Karpas-422 (cell line): Measurements from ENCODE around the gene NT5C2. TPM values are rescaled to one million over a fixed set of nuclear protein-coding genes. Genes with fewer than 3 reads are reported as not detected.
"Not testable (repeated sequence)": the region's sequence is repeated elsewhere in the genome, so short reads cannot be mapped to it uniquely, and the experiment has no call there.

ENCODE experiments used
- DNase-seq: peaks from one replicate; pipeline ENCODE4 v3.0.0-alpha.2; 2015
- H2AFZ ChIP-seq: fragments of 200-600 bp; sonication (generic); 2 replicates; pipeline ENCODE4 v1.6.1; 2014; ENCODE audit warnings: antibody characterized with exemption, low read length, mixed read lengths
- H3K27ac ChIP-seq: fragments of 200-600 bp; sonication (generic); 2 replicates; pipeline ENCODE4 v1.5.1; 2014; ENCODE audit warnings: mild to moderate bottlenecking, low read length, moderate library complexity
- H3K27me3 ChIP-seq: fragments of 200-600 bp; sonication (generic); 2 replicates; pipeline ENCODE4 v1.6.1; 2014; ENCODE audit warnings: low read length, mixed read lengths
- H3K36me3 ChIP-seq: fragments of 200-600 bp; sonication (generic); 2 replicates; pipeline ENCODE4 v1.6.1; 2014; ENCODE audit warnings: low read length, mixed read lengths; ENCODE audit not compliant: insufficient read depth
- H3K4me1 ChIP-seq: fragments of 200-600 bp; sonication (generic); 2 replicates; pipeline ENCODE4 v1.6.1; 2014; ENCODE audit warnings: mild to moderate bottlenecking, low read length, mixed read lengths
- H3K4me2 ChIP-seq: fragments of 200-600 bp; sonication (generic); 2 replicates; pipeline ENCODE4 v1.6.1; 2014; ENCODE audit warnings: low read length, low read depth, mild to moderate bottlenecking; ENCODE audit not compliant: poor library complexity, severe bottlenecking
- H3K4me3 ChIP-seq: fragments of 200-600 bp; sonication (generic); 2 replicates; pipeline ENCODE4 v1.5.1; 2014; ENCODE audit warnings: mild to moderate bottlenecking, antibody characterized with exemption, low read length, mixed read lengths
- H3K79me2 ChIP-seq: fragments of 200-600 bp; sonication (generic); 2 replicates; pipeline ENCODE4 v1.6.1; 2014; ENCODE audit warnings: mild to moderate bottlenecking, low read length, mixed read lengths
- H3K9ac ChIP-seq: fragments of 200-600 bp; sonication (generic); 2 replicates; pipeline ENCODE4 v1.6.0; 2014; ENCODE audit warnings: low read length
- H3K9me2 ChIP-seq: fragments of 200-600 bp; sonication (generic), shearing (Covaris generic); replicated peaks from 2 replicates; pipeline ENCODE4 v1.6.0; 2014; ENCODE audit warnings: mild to moderate bottlenecking, low read length, moderate library complexity; ENCODE audit not compliant: insufficient read depth
- H3K9me3 ChIP-seq: fragments of 300-700, 200-600 bp; sonication (generic); 2 replicates; pipeline ENCODE4 v1.6.1; 2014; ENCODE audit warnings: low read length, mixed read lengths
- H4K20me1 ChIP-seq: fragments of 200-600 bp; sonication (generic); 2 replicates; pipeline ENCODE4 v1.6.1; 2014; ENCODE audit warnings: mild to moderate bottlenecking, antibody characterized with exemption, low read length, low read depth; ENCODE audit not compliant: insufficient read depth
- total RNA-seq: library from RNA; depleted of rRNA; stranded (reverse); fragments of >200 nt; shearing (Covaris generic); gene quantifications from 2 replicates; pipeline ENCODE4 v1.2.3, GENCODE V29; 2014; ENCODE audit warnings: low replicate concordance

Gene NT5C2
- total RNA-seq, 1 experiment from 2014 or later, result 88.3 TPM

DNA sequence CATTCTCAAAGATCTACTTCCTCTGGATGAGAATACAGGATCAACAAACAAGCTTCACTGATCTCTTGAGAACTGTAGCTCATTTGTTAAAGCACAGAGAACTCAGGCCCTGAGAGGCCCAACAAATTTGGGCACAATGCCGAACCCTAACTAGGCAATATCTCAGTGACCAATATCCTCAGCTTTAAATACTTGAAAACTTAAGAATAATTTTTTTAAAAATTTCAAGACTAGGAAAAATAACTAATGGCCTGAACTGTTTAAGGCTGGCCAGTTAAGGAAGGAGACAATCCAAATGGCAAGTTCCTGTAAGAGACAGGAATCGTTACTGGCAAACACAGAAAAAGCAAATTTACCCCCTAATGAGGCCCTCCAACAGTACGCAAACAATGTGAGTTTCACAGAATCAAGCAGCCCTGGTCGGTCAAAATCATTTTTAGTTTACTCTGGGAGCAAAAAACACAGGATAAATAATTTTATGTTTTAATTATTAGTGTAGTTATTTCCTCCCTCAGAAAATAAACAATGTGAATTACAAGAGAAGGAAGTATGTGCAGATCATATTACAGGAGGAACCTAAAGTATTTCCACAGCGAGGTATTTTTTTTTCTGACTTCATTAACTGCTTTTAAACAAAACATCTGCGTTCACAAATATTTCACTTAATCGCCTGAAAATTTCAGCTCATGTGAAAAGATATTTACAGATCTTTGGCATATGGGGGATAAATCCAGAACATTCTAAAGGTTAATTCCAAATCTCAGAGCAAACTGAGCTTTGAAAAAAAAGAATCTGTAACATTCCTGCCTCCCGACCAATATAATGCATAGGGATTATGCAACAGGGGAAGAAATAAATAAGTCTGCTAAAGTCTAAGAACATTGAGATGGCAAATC is 39.5 kb downstream of the NT5C2 start:
- Histone ChIP-seq H4K20me1 (no peaks in the 10 kb centered on the region), H3K27ac (no peak overlapping the region), H3K4me3 (no peak overlapping the region), H3K9ac (no peak overlapping the region), H3K4me2 (no peak overlapping the region), H3K4me1 (peaks cover 15% of the 10 kb centered on the region), H3K79me2 (peaks cover 89% of the 10 kb centered on the region), H3K27me3 (no peaks in the 10 kb centered on the region), H2AFZ (no peak overlapping the region), H3K36me3 (peaks cover 16% of the 10 kb centered on the region; the same call in 1 of the 2 replicates), H3K9me3 (no peaks in the 10 kb centered on the region), H3K9me2 (no peaks in the 10 kb centered on the region)
- DNase-seq, result no peak

- Histone ChIP-seq H3K4me1 (peaks cover 11% of the 10 kb centered on the region), H3K36me3 (peaks cover 12% of the 10 kb centered on the region; the same call in 1 of the 2 replicates), H4K20me1 (no peaks in the 10 kb centered on the region), H3K9me2 (no peaks in the 10 kb centered on the region), H3K27ac (no peak overlapping the region), H3K27me3 (no peaks in the 10 kb centered on the region), H3K9me3 (no peaks in the 10 kb centered on the region), H3K4me3 (no peak overlapping the region), H3K9ac (no peak overlapping the region), H3K79me2 (peaks cover 92% of the 10 kb centered on the region), H3K4me2 (no peak overlapping the region), H2AFZ (no peak overlapping the region)
- no peak for DNase-seq
Observed at GRCh38 chr10:103149991-103150622, 43.0 kb downstream of the NT5C2 start.

- no peak overlapping the region for H3K4me3 ChIP-seq
- no peaks in the 10 kb centered on the region for H3K4me1 ChIP-seq
- H3K79me2 ChIP-seq, result peaks cover 88% of the 10 kb centered on the region
- peaks cover 12% of the 10 kb centered on the region for H3K36me3 ChIP-seq
- no peaks in the 10 kb centered on the region for H3K27me3 ChIP-seq
- DNase-seq, result no peak
- H3K4me2 ChIP-seq, result no peak overlapping the region
- H3K9me2 ChIP-seq, result no peaks in the 10 kb centered on the region
- H2AFZ ChIP-seq, result no peak overlapping the region
- H4K20me1 ChIP-seq, result no peaks in the 10 kb centered on the region
- H3K9ac ChIP-seq, result no peak overlapping the region
- H3K27ac ChIP-seq, result no peak overlapping the region
- H3K9me3 ChIP-seq, result no peaks in the 10 kb centered on the region
Observed at GRCh38 chr10:103147645-103148044, 45.4 kb downstream of the NT5C2 start.

GRCh38 chr10:103145860-103146466 is 47.1 kb downstream of the NT5C2 start:
- Histone ChIP-seq H3K27me3 (no peaks in the 10 kb centered on the region), H3K79me2 (peaks cover 81% of the 10 kb centered on the region), H4K20me1 (no peaks in the 10 kb centered on the region), H3K9ac (no peak overlapping the region), H3K4me1 (peaks cover under 1% of the 10 kb centered on the region), H3K36me3 (peaks cover 14% of the 10 kb centered on the region), H2AFZ (no peak overlapping the region), H3K9me2 (no peaks in the 10 kb centered on the region), H3K9me3 (no peaks in the 10 kb centered on the region), H3K4me3 (no peak overlapping the region), H3K27ac (no peak overlapping the region), H3K4me2 (no peak overlapping the region)
- DNase-seq, result no peak

GRCh38 chr10:103145046-103145445 is 48.0 kb downstream of the NT5C2 start:
- H4K20me1 ChIP-seq, result no peaks in the 10 kb centered on the region
- H3K4me3 ChIP-seq, result no peak overlapping the region
- H3K4me2 ChIP-seq, result no peak overlapping the region
- peaks cover 14% of the 10 kb centered on the region for H3K36me3 ChIP-seq
- H3K27ac ChIP-seq, result no peak overlapping the region
- H3K4me1 ChIP-seq, result peaks cover 3% of the 10 kb centered on the region
- no peaks in the 10 kb centered on the region for H3K9me2 ChIP-seq
- no peaks in the 10 kb centered on the region for H3K27me3 ChIP-seq
- no peak overlapping the region for H3K9ac ChIP-seq
- H3K79me2 ChIP-seq, result peaks cover 73% of the 10 kb centered on the region
- no peaks in the 10 kb centered on the region for H3K9me3 ChIP-seq
- DNase-seq, result no peak
- no peak overlapping the region for H2AFZ ChIP-seq

DNA sequence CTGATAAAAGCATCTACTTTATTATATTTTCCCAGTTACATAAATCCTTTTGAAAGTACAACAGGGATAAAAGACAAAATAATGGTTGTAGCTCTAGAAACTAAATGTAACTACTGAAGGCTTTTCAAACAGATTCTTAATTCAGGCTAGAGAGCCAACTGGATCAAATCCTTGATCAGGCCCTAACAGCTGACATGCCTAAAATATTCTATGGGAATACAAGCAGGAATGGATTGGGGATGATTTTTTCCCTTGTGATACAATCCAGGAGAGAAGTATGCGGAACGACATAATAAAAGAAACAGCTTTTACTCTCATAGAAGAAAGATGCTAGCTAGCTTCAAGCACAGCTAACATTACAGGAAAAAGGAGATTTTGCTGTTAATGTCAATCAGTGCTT is 49.0 kb downstream of the NT5C2 start:
- no peak for DNase-seq
- H3K79me2 ChIP-seq, result peaks cover 71% of the 10 kb centered on the region
- no peak overlapping the region for H3K27ac ChIP-seq
- no peaks in the 10 kb centered on the region for H3K27me3 ChIP-seq
- no peak overlapping the region for H3K9ac ChIP-seq
- H4K20me1 ChIP-seq, result no peaks in the 10 kb centered on the region
- H3K4me2 ChIP-seq, result no peak overlapping the region
- no peaks in the 10 kb centered on the region for H3K9me2 ChIP-seq
- no peak overlapping the region for H3K4me3 ChIP-seq
- H3K9me3 ChIP-seq, result no peaks in the 10 kb centered on the region
- peaks cover 3% of the 10 kb centered on the region for H3K4me1 ChIP-seq
- peaks cover 16% of the 10 kb centered on the region for H3K36me3 ChIP-seq
- H2AFZ ChIP-seq, result no peak overlapping the region

DNA sequence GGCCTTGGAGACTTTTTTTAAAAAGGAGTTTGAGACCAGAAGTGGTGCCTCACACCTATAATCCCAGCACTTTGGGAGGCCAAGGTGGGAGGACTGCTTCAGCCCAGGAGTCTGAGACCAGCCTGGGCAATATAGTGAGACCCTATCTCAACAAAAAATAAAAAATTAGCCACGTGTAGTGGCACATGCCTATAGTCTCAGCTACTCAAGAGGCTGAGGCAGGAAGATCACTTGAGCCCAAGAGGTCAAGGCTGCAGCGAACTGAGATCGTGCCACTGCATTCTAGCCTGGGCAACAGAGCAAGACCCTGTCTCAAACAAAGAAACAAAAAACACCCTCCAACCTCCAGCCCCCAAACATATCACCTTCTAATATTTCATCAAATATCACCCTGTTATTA is 49.4 kb downstream of the NT5C2 start:
- not testable (repeated sequence) for H3K9me3 ChIP-seq, H3K9ac ChIP-seq, DNase-seq, H3K4me1 ChIP-seq, H2AFZ ChIP-seq, H3K27me3 ChIP-seq, H3K9me2 ChIP-seq, H3K27ac ChIP-seq, H3K4me2 ChIP-seq, H3K4me3 ChIP-seq, H4K20me1 ChIP-seq
- H3K36me3 ChIP-seq, result peaks cover 17% of the 10 kb centered on the region
- H3K79me2 ChIP-seq, result peaks cover 68% of the 10 kb centered on the region

- Histone ChIP-seq H3K9me2 (no peaks in the 10 kb centered on the region), H3K4me3 (no peak overlapping the region), H3K9me3 (no peaks in the 10 kb centered on the region), H3K36me3 (peaks cover 23% of the 10 kb centered on the region), H3K79me2 (peaks cover 54% of the 10 kb centered on the region), H3K27ac (no peak overlapping the region), H3K4me1 (peaks cover 3% of the 10 kb centered on the region), H3K4me2 (no peak overlapping the region), H3K27me3 (no peaks in the 10 kb centered on the region), H4K20me1 (no peaks in the 10 kb centered on the region), H2AFZ (no peak overlapping the region), H3K9ac (no peak overlapping the region)
- no peak for DNase-seq
Observed at GRCh38 chr10:103141950-103142349, 51.1 kb downstream of the NT5C2 start.
